Type B pancreatic cell (in vitro differentiated cells): ENCODE measurements around the gene RGCC. TPM values are rescaled to one million over a fixed set of nuclear protein-coding genes. Genes with fewer than 3 reads are reported as not detected.

ENCODE experiments used
- DNase-seq: peaks from one replicate; pipeline ENCODE4 v3.0.0; 2021; ENCODE audit warnings: mixed read lengths; ENCODE audit not compliant: unreplicated experiment; ENCODE audit errors: extremely low spot score
- H3K27ac Mint-ChIP-seq: 2 replicates; pipeline ENCODE4 v1.8.0; 2021; ENCODE audit warnings: mild to moderate bottlenecking, mixed read lengths
- H3K27me3 Mint-ChIP-seq: 2 replicates; pipeline ENCODE4 v1.8.0; 2021; ENCODE audit warnings: mixed read lengths
- H3K36me3 Mint-ChIP-seq: 2 replicates; pipeline ENCODE4 v1.8.0; 2021; ENCODE audit warnings: mixed read lengths
- H3K4me1 Mint-ChIP-seq: one replicate; pipeline ENCODE4 v1.8.0; 2021; ENCODE audit warnings: mixed read lengths; ENCODE audit not compliant: unreplicated experiment
- H3K4me3 Mint-ChIP-seq: 2 replicates; pipeline ENCODE4 v1.8.0; 2021; ENCODE audit warnings: mild to moderate bottlenecking, mixed read lengths
- H3K9me3 Mint-ChIP-seq: 2 replicates; pipeline ENCODE4 v1.8.0; 2021; ENCODE audit warnings: mixed read lengths
- total RNA-seq: library from RNA; stranded (reverse); gene quantifications from 2 replicates; pipeline ENCODE4 v1.2.1, GENCODE V29; 2021; ENCODE audit warnings: low replicate concordance
- TF ChIP-seq, protein P1 (sequence below): fragments of 200-600 bp; sonication (generic); conservative IDR thresholded peaks from 2 replicates; pipeline ENCODE4 v1.5.0; 2021; ENCODE audit warnings: antibody characterized with exemption, mild to moderate bottlenecking

RGCC gene
- total RNA-seq, 1 donor from 2014 or later: 2.7 TPM

DNA sequence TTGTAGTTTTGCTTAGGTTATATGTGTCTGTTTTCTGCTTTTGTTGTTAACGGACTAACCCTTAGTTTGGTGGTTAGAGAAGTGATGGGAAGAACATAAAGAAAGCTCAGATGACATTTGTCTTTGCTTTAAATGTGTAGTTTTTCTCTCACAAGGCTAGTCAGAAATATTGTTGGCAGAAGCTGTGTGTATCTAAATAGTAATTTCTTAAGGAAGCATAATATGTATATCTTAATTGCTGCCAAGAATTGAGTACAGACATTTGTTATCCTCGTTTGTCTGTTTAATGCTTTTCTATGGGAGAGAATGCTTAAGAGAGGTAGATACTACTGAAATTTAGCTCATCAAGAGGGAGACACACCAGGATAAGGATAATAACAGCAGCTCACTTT, 2.7 kb downstream of the RGCC start:
- no peaks in the 10 kb centered on the region for H3K9me3 Mint-ChIP-seq
- no peak for DNase-seq
- TF ChIP-seq, protein P1, sequence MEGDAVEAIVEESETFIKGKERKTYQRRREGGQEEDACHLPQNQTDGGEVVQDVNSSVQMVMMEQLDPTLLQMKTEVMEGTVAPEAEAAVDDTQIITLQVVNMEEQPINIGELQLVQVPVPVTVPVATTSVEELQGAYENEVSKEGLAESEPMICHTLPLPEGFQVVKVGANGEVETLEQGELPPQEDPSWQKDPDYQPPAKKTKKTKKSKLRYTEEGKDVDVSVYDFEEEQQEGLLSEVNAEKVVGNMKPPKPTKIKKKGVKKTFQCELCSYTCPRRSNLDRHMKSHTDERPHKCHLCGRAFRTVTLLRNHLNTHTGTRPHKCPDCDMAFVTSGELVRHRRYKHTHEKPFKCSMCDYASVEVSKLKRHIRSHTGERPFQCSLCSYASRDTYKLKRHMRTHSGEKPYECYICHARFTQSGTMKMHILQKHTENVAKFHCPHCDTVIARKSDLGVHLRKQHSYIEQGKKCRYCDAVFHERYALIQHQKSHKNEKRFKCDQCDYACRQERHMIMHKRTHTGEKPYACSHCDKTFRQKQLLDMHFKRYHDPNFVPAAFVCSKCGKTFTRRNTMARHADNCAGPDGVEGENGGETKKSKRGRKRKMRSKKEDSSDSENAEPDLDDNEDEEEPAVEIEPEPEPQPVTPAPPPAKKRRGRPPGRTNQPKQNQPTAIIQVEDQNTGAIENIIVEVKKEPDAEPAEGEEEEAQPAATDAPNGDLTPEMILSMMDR: no peak
- no peaks in the 10 kb centered on the region for H3K36me3 Mint-ChIP-seq
- H3K27me3 Mint-ChIP-seq: peaks cover 77% of the 10 kb centered on the region
- H3K27ac Mint-ChIP-seq: no peak overlapping the region
- no peaks in the 10 kb centered on the region for H3K4me1 Mint-ChIP-seq
- H3K4me3 Mint-ChIP-seq: peak overlapping the region; percentile 73

DNA sequence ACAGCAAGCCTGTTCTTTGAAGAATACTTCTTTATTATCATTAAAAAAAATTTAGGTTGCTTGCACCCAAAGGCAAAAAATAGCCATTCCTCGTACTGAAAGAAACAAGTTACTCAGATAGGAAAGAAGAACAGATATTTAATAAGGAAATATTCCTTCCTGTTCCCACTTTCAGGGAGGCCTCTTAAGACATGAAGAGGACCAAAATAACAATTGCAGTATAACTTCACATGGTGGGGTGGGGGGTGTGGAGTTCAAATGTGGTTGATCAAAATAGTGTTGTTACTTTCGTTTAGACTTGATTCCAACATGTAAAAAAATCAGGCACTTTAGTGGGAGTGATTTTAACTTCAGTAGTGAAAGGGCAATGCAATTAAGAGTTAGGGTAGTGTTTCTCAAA, 3.6 kb downstream of the RGCC start:
- Mint-ChIP-seq H3K4me1 (no peaks in the 10 kb centered on the region), H3K4me3 (no peak overlapping the region), H3K27me3 (peaks cover 77% of the 10 kb centered on the region), H3K27ac (no peak overlapping the region), H3K36me3 (peaks cover 3% of the 10 kb centered on the region), H3K9me3 (no peaks in the 10 kb centered on the region)
- DNase-seq: no peak
- TF ChIP-seq, protein P1: no peak

DNA sequence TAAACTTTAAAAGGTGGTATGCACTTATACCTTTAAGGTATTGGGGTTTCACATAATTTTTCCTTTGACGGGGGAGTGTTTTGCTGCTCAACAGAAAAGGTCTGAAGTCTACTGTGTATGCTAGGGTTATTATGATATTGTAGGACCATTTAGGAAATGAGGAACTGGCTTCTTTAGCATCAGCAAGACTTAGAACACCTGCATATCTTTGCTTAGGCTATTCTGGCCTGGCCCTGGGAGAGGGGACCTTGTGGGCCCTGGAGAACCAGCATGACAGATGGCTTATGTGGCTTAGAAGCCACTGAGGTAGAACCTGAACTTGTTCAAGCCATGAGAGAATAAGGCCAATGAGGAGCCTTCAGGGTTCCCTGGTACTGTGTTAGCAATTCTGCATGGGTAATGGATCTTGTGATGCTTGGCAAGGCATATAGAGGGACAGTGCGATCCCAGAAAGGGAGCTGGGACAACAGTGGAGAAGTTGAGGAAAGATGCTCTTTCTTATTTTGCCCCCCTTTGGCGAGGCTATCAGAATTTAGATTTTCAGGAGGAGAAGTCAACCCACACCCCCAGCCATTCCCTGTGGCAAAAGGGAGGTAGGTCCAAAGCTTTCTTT, 4.3 kb downstream of the RGCC start:
- no peaks in the 10 kb centered on the region for H3K9me3 Mint-ChIP-seq
- H3K4me1 Mint-ChIP-seq: no peaks in the 10 kb centered on the region
- no peak overlapping the region for H3K27ac Mint-ChIP-seq
- DNase-seq: no peak
- peaks cover 3% of the 10 kb centered on the region for H3K36me3 Mint-ChIP-seq
- peaks cover 73% of the 10 kb centered on the region for H3K27me3 Mint-ChIP-seq
- H3K4me3 Mint-ChIP-seq: no peak overlapping the region
- TF ChIP-seq, protein P1: no peak

DNA sequence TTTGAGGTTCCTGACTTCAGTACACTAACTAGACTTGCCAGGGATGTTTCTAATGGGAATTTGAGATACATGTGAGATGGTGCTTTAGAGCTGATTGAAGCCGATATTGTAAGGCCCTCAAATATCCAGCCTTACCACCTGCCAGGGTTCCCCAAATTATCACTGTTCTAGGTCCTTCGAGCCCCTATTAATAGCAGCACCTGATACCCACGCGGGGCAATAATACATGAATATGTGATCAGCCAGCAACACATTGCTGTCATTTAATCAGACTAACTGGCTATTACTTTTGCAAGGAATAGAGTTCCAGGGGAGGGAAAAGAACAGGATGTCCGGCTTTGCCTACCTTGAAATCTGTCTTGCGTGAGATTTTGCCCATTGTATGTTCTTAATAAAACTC, 5.1 kb downstream of the RGCC start:
- Mint-ChIP-seq H3K36me3 (peaks cover 3% of the 10 kb centered on the region), H3K4me3 (no peak overlapping the region)

DNA sequence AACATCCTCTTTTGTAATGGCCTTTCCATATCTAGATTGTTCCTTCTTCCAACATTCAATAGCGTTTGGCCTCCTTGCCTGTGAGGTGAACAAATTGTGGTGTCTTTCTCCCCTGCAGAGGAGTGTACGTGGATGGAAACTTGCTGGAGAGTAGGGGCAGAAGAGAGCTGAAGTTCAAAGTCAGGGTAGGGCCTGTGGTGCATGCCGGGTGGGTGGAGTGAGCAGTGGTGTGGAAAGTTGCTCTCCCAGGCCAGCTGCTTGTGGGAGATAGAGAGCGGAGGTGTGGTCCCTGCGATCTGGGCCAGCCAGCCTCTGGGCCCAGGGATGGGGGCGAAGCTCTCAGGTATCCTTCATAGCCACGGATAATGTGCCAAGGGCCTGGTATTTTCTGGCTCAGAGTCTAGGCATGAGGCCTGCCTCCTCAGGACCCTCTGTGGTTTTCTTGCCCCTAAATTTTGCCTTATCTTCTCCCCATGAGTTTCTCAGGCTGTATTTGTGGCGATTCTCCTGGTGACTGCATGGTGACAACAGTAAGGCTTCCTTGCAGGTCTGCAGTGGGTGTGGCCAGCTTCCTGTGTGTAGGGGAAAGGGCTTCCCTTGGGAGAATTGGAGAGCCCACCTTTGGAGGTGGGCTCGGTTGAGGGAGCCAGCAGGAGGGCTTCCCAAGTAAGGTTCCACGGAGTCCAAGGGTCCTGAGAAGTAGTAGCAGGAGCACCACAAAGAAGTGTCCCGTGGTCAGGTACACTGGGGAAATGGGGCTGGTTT, 6.7 kb downstream of the RGCC start:
- Mint-ChIP-seq H3K27me3 (peaks cover 69% of the 10 kb centered on the region), H3K36me3 (peaks cover 9% of the 10 kb centered on the region), H3K4me1 (no peaks in the 10 kb centered on the region), H3K9me3 (no peaks in the 10 kb centered on the region), H3K27ac (no peak overlapping the region), H3K4me3 (no peak overlapping the region)
- DNase-seq: no peak
- TF ChIP-seq, protein P1: no peak

More for the DNA sequence above, 5.1 kb downstream of the RGCC start:
- TF ChIP-seq, protein P1: no peak
- Mint-ChIP-seq H3K4me1 (no peaks in the 10 kb centered on the region), H3K27me3 (peaks cover 73% of the 10 kb centered on the region), H3K9me3 (no peaks in the 10 kb centered on the region), H3K27ac (no peak overlapping the region)
- DNase-seq: no peak
